OCI-LY1 (cell line): ENCODE results near the gene CDH4.

Experiments used
- H2AFZ ChIP-seq: fragments of 200-600 bp; sonication (generic), shearing (Covaris generic); 2 replicates; pipeline ENCODE4 v1.6.0; 2014; ENCODE audit warnings: antibody characterized with exemption, mild to moderate bottlenecking, low read length
- H3F3A ChIP-seq: fragments of 200-600 bp; sonication (generic), shearing (Covaris generic); 2 replicates; pipeline ENCODE4 v1.6.0; 2014; ENCODE audit warnings: mild to moderate bottlenecking, antibody characterized with exemption, low read length, moderate library complexity; ENCODE audit not compliant: insufficient read depth
- H3K27ac ChIP-seq: fragments of 200-600 bp; sonication (generic); 2 replicates; pipeline ENCODE4 v1.5.1; 2014; ENCODE audit warnings: low read length, mixed run types, mild to moderate bottlenecking, low read depth; ENCODE audit not compliant: poor library complexity, severe bottlenecking
- H3K27me3 ChIP-seq: fragments of 200-600 bp; sonication (generic); 2 replicates; pipeline ENCODE4 v1.6.0; 2014; ENCODE audit warnings: antibody characterized with exemption, mild to moderate bottlenecking, low read length, moderate library complexity; ENCODE audit not compliant: insufficient read depth
- H3K36me3 ChIP-seq: fragments of 200-600 bp; sonication (generic); 2 replicates; pipeline ENCODE4 v1.6.1; 2014; ENCODE audit warnings: mild to moderate bottlenecking, antibody characterized with exemption, low read length, moderate library complexity, mixed read lengths; ENCODE audit not compliant: insufficient read depth
- H3K4me1 ChIP-seq: fragments of 200-600 bp; sonication (generic); 2 replicates; pipeline ENCODE4 v1.5.1; 2014; ENCODE audit warnings: mild to moderate bottlenecking, low read length, moderate library complexity; ENCODE audit not compliant: insufficient read depth, severe bottlenecking
- H3K4me2 ChIP-seq: fragments of 200-600 bp; sonication (generic), shearing (Covaris generic); 2 replicates; pipeline ENCODE4 v1.6.1; 2014; ENCODE audit warnings: low read length
- H3K4me3 ChIP-seq: fragments of 200-600 bp; sonication (generic); 2 replicates; pipeline ENCODE4 v1.5.1; 2014; ENCODE audit warnings: low read length, low read depth, mild to moderate bottlenecking, mixed read lengths; ENCODE audit not compliant: poor library complexity, severe bottlenecking
- H3K79me2 ChIP-seq: fragments of 200-600 bp; shearing (Covaris generic); 2 replicates; pipeline ENCODE4 v1.6.1; 2016; ENCODE audit warnings: mixed run types, low read length, mixed read lengths; ENCODE audit not compliant: insufficient read depth
- H3K9ac ChIP-seq: fragments of 200-600 bp; sonication (generic), shearing (Covaris generic); 2 replicates; pipeline ENCODE4 v1.6.1; 2014; ENCODE audit warnings: mild to moderate bottlenecking, low read length, mixed read lengths
- H3K9me2 ChIP-seq: fragments of 200-600 bp; sonication (generic), shearing (Covaris generic); 2 replicates; pipeline ENCODE4 v1.6.1; 2014; ENCODE audit warnings: low read depth, mild to moderate bottlenecking, low read length, mixed read lengths
- H3K9me3 ChIP-seq: fragments of 200-600 bp; shearing (Covaris generic); 2 replicates; pipeline ENCODE4 v1.6.1; 2014; ENCODE audit warnings: low read length, mixed read lengths
- H4K20me1 ChIP-seq: fragments of 200-600 bp; sonication (generic), shearing (Covaris generic); 2 replicates; pipeline ENCODE4 v1.6.0; 2016; ENCODE audit warnings: mild to moderate bottlenecking, low read length; ENCODE audit not compliant: insufficient read depth
- CTCF ChIP-seq: fragments of 200-600 bp; sonication (generic), shearing (Covaris generic); IDR thresholded peaks from 2 replicates; pipeline ENCODE4 v1.5.1; 2017; ENCODE audit warnings: mild to moderate bottlenecking, antibody characterized with exemption, low read length, moderate library complexity, mixed read lengths
- EZH2 ChIP-seq: fragments of 200-600 bp; sonication (generic), shearing (Covaris generic); IDR thresholded peaks from 2 replicates; pipeline ENCODE4 v1.8.0; 2017; ENCODE audit warnings: borderline replicate concordance, mixed run types, mild to moderate bottlenecking, antibody characterized with exemption, low read length, moderate library complexity, mixed read lengths

The CDH4 gene

GRCh38 chr20:61613917-61614705 is 362.1 kb downstream of the CDH4 start:
- Histone ChIP-seq H3K9me3 (no peaks in the 10 kb centered on the region), H4K20me1 (no peaks in the 10 kb centered on the region), H3K27me3 (peaks cover 9% of the 10 kb centered on the region; the same call in 1 of the 2 replicates), H3F3A (no peaks in the 10 kb centered on the region), H3K27ac (no peak overlapping the region), H2AFZ (no peak overlapping the region), H3K4me3 (no peak overlapping the region), H3K4me1 (no peaks in the 10 kb centered on the region), H3K9ac (no peak overlapping the region), H3K4me2 (no peak overlapping the region), H3K79me2 (no peaks in the 10 kb centered on the region), H3K9me2 (no peaks in the 10 kb centered on the region), H3K36me3 (no peaks in the 10 kb centered on the region)
- TF ChIP-seq EZH2: no peak
- no peak for TF ChIP-seq CTCF

GRCh38 chr20:61614706-61615100 is 362.6 kb downstream of the CDH4 start:
- no peaks in the 10 kb centered on the region for H3K9me2 ChIP-seq
- H3K36me3 ChIP-seq: no peaks in the 10 kb centered on the region
- no peak overlapping the region for H3K27ac ChIP-seq
- H3K9me3 ChIP-seq: no peaks in the 10 kb centered on the region
- no peak overlapping the region for H3K9ac ChIP-seq
- H3K4me2 ChIP-seq: no peak overlapping the region
- H2AFZ ChIP-seq: no peak overlapping the region
- peaks cover 9% of the 10 kb centered on the region; the same call in 1 of the 2 replicates for H3K27me3 ChIP-seq
- H3K4me1 ChIP-seq: no peaks in the 10 kb centered on the region
- H3F3A ChIP-seq: no peaks in the 10 kb centered on the region
- H3K79me2 ChIP-seq: no peaks in the 10 kb centered on the region
- no peak overlapping the region for H3K4me3 ChIP-seq
- no peaks in the 10 kb centered on the region for H4K20me1 ChIP-seq
- TF ChIP-seq EZH2 (no peak), CTCF (no peak)

- H3K9me2 ChIP-seq: no peaks in the 10 kb centered on the region
- H3K27me3 ChIP-seq: peaks cover 9% of the 10 kb centered on the region; the same call in 1 of the 2 replicates
- no peaks in the 10 kb centered on the region for H3K4me1 ChIP-seq
- H4K20me1 ChIP-seq: no peaks in the 10 kb centered on the region
- no peak overlapping the region for H3K4me3 ChIP-seq
- no peaks in the 10 kb centered on the region for H3K36me3 ChIP-seq
- no peaks in the 10 kb centered on the region for H3F3A ChIP-seq
- H3K27ac ChIP-seq: no peak overlapping the region
- no peaks in the 10 kb centered on the region for H3K79me2 ChIP-seq
- H3K9ac ChIP-seq: no peak overlapping the region
- TF ChIP-seq EZH2: no peak
- TF ChIP-seq CTCF: no peak
- H3K4me2 ChIP-seq: no peak overlapping the region
- H3K9me3 ChIP-seq: no peaks in the 10 kb centered on the region
- H2AFZ ChIP-seq: no peak overlapping the region
These were observed 363.7 kb downstream of the CDH4 start for GRCh38 chr20:61615806-61616205.
